ENCODE measurements around the gene WFDC1.
"Not testable (repeated sequence)": the region's sequence is repeated elsewhere in the genome, so short reads cannot be mapped to it uniquely, and the experiment has no call there.

The WFDC1 gene

GRCh38 chr16:84327926-84328505, 33.3 kb downstream of the WFDC1 start:
- no peak for ATAC-seq

GRCh38 chr16:84329016-84329415, 34.3 kb downstream of the WFDC1 start:
- no peak for ATAC-seq
- DNase-seq, result no peak

More at GRCh38 chr16:84327926-84328505, 33.3 kb downstream of the WFDC1 start:
- no peak for DNase-seq

DNA sequence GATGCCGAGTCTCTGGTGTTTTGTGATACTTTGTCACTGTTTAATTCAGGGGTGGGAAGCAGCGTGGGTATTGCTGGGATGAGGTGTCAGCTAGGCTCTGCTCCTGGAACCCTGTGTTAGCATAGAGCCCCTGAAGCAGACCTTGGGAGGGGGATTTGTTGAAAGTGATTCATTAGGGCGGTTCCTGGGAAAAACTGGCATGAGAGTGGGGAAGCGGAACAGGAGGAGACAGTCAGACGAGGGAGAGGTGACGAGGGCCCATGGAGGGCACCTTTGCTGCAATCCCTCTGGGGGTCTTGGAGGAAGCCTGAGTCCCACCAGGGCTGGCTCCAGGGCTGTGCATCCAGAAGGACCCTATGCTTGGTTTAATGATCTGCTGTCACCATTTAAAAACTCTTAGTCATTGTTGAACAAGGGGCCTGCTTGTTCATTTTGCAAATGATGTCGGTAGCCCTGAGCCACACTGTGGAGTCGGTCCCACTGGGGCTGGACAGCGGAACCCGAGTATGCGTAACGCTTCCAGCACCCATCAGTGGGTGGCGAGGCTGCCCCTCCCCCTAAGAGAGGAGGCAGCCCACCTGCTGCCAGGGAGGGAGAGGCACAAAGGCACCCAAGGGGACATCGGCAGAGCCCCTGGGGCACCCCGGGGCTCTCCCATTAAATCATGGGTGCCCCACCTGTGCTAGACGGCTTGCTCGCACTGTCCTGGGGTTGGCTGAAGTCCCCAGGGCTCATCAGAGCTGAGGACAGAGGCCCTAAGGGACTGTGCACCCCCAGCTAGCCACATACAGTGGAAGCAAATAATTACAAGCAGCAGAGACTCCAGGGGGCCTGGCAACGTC, 35.4 kb downstream of the WFDC1 start:
- DNase-seq (no peak), ATAC-seq (no peak)

GRCh38 chr16:84330685-84331050, 36.0 kb downstream of the WFDC1 start:
- DNase-seq (no peak), ATAC-seq (no peak)

GRCh38 chr16:84331998-84332780, 37.5 kb downstream of the WFDC1 start:
- DNase-seq, result no peak
- no peak for ATAC-seq

DNA sequence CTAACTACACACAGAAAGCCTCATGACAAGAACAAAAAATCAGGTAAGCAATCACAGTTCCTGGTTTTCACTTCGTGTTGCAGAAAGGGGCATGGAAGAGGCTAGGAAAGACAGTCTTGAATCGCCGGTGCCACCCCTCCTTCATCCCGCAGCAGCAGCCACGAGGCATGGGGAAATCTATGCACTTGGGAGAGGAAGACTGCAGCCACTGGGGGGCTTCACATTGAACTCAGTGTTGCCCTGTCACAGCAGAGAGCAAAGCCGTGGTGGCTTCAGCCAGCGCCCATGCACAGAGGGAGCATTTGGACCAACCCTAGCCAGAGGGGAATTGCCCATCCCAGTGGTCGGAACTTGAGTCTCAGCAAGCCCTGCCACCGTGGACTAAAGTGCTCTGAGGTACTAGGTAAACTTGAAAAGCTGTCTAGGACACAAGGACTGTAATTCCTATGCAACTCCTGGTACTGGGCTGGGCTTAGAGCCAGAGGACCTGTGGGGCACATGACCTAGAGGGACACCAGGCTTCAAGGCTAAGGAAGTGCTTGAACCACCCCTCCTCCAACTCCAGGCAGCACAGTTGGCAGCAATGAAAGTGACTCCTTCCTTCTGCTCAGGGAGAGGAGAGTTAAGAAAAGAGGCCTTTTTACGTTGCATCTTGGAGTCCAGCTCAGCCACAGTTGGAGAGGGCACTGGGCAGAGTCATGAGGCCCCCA, 38.5 kb downstream of the WFDC1 start:
- no peak for DNase-seq
- no peak for ATAC-seq

GRCh38 chr16:84334058-84334457, 39.4 kb downstream of the WFDC1 start:
- ATAC-seq (no peak), DNase-seq (no peak)

DNA sequence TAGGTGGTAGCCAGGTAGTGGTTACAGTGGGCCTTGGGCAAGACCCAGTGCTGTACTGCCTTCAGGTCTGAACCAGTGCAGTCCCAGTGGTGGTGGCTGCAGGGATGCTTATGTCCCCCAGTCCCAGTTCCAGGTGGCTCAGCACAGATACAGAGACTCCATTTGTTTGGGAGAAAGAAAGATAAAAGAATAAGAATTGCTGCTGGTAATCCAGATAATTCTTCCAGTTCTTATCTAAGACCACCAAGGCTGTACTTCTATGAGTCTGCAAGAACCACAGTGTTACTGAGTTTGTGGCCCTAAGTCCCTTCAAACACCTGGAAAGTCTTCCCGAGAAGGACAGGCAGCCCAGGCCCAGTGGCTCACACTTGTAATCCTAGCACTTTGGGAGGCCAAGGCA, 39.8 kb downstream of the WFDC1 start:
- ATAC-seq (no peak), DNase-seq (no peak)

DNA sequence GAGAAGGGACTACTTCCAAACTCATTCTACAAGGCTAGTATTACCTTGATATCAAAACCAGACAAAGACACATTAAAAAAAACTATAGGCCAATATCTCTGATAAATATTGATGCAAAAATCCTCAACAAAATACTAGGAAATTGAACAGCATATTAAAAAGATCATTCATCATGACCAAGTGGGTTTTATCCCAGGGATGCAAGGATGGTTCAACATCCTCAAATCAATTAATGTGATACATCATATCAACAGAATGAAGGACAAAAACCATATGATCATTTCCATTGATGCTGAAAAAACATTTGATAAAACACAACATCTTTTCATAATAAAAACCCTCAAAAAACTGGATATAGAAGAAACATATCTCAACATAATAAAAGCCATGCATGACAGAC, 42.6 kb downstream of the WFDC1 start:
- not testable (repeated sequence) for DNase-seq, ATAC-seq

DNA sequence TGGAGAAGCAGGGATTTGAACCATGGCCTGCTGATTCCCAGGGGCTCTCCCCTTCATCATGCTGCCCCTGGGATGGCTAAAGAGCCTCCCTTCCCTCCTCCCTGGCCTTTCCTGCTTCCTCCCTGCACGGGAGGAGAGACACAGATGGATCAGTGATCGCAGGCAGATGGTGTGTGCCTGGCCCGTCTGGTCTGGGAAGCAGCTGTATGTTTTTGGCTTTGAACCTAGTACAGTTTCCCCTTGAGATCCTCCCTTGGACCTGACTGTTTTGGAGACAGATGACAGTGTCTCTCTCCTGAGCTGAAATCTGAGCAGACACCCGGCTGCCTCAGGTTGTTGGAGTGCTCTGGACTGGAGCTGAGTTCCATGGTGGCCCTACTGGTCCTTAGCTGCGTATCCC, 44.6 kb downstream of the WFDC1 start:
- no peak for DNase-seq
- no peak for ATAC-seq

GRCh38 chr16:84339766-84340165, 45.1 kb downstream of the WFDC1 start:
- ATAC-seq (no peak), DNase-seq (no peak)

- no peak for ATAC-seq
- no peak for DNase-seq
Measured at GRCh38 chr16:84340325-84341040, 45.8 kb downstream of the WFDC1 start.

- ATAC-seq (no peak), DNase-seq (no peak)
Measured at GRCh38 chr16:84341528-84342295, 47.0 kb downstream of the WFDC1 start.

- not testable (repeated sequence) for ATAC-seq, DNase-seq
Measured at GRCh38 chr16:84343800-84344199, 49.1 kb downstream of the WFDC1 start.

DNA sequence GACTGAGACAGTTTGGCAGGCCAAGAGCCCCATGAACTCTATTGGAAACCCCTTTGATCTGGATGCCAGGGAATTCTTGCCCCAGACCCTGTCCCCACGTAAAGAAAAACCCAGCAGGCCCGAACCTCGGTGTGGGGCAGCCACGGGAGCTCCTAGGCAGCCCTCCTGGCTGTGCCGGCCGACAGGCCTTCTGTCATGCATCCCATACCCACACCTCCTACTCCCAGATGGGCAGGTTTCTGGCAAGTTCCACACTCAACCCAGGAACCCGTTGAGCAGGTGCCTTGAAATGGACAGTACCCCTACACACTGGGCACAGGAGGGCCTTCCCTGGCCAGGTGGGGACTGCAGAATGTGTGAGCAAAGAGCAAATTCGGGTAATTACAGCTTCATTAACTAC, 50.1 kb downstream of the WFDC1 start:
- ATAC-seq, result no peak
- DNase-seq, result no peak

GRCh38 chr16:84347161-84347560, 52.5 kb downstream of the WFDC1 start:
- ATAC-seq (no peak), DNase-seq (no peak)

GRCh38 chr16:84348386-84348888, 53.8 kb downstream of the WFDC1 start:
- no peak for DNase-seq
- ATAC-seq, result no peak

DNA sequence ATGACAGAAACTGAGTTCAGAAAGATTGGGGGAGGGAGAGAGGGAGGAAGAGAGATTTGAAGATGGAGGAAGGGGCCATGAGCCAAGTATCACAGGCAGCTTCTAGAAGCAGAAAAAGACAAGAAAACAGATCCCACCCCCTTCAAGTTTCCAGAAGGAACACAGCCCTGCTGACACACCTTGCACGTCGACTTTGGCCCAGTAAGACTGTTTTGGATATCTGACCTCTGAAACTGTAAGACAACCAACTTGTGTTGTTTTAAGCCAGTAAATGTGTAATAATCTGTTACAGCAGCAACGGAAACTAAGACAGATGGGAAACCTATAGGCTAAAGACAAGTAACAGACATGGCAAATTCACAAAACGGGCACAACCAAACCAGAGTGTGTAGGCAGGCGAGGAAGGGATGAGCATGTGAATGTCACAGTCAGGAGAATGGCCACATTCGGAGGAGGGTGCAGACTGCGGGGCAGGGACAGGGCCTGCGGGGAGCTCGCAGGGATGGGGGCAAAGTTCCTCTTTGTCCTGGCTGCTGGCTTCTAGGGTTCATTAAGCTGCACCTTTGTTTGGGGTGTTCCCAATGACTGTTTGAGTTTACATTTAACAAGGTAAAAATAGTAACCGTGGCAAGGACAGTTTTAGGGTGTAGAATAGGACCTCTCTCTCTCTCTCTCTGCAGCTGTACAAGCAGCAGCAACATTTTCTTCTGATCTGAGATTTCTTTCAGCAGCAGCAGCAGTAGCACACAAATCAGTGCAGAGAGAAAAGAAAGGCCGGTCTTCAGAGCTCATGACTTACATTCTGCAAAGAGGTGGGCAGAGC, 55.4 kb downstream of the WFDC1 start:
- ATAC-seq (no peak), DNase-seq (no peak)

GRCh38 chr16:84350685-84351400, 56.2 kb downstream of the WFDC1 start:
- ATAC-seq, result no peak
- no peak for DNase-seq

All from stimulated activated naive CD8-positive, alpha-beta T cell treated with anti-CD3 and anti-CD28 coated beads, Interleukin-15, Interleukin-2, amounts not matched to agents 100 U/mL and 50 U/mL, for 24 hours (primary cell).